NCI-H748 (cell line): ENCODE results near the gene VDAC1.
"Not testable (repeated sequence)": the region's sequence is repeated elsewhere in the genome, so short reads cannot be mapped to it uniquely, and the experiment has no call there.

Experiments used
- DNase-seq: peaks from one replicate; lab custom pipeline; 2025; ENCODE audit not compliant: unreplicated experiment; lab: John Stamatoyannopoulos, UW

The VDAC1 gene, protein sequence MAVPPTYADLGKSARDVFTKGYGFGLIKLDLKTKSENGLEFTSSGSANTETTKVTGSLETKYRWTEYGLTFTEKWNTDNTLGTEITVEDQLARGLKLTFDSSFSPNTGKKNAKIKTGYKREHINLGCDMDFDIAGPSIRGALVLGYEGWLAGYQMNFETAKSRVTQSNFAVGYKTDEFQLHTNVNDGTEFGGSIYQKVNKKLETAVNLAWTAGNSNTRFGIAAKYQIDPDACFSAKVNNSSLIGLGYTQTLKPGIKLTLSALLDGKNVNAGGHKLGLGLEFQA

DNA sequence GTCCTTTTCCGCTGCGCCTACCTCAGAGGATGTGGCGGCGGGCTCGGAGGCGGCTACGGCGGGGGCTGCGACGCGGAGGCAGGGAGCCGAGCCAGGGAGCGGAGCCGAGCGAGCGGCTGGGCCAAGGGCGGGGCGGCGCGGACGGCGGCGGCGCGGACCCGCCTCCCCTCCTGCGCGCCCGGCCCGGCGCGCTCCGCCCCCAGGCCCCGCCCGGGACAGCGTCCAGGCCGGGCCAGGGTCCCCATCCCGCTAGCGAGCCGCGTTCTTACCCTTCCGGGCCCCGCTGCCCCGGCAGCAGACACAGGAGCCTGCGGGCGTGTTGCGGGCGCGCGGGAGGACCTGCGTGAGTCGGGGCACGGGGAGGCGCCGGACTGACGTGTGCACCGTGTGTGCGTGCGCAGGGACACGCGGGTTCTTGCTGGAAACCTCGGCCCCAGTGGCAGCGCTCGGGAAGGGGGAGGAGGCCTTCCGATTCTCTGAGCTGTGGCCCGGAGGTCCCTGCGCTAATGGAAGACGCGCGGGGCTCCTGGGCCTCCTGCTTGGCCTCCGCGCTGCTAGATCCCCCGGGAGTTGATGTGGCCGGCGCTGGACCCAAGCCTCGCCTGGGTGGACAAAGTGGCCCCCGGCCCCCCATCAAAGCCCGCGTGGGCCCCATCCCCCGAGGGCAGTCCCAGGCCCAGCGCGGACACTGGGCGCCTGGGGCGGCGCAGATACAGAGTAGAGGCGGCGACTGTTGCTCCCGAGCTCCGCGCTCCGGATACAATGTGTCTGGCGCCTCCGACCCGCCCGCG lies at the start of gene VDAC1:
Gene VDAC1 (minus strand): TSS at position 350 of the 791 bp plus-strand sequence. CDS start 11,963 bp downstream, outside the sequence.
- DNase-seq: peak; percentile 91

DNA sequence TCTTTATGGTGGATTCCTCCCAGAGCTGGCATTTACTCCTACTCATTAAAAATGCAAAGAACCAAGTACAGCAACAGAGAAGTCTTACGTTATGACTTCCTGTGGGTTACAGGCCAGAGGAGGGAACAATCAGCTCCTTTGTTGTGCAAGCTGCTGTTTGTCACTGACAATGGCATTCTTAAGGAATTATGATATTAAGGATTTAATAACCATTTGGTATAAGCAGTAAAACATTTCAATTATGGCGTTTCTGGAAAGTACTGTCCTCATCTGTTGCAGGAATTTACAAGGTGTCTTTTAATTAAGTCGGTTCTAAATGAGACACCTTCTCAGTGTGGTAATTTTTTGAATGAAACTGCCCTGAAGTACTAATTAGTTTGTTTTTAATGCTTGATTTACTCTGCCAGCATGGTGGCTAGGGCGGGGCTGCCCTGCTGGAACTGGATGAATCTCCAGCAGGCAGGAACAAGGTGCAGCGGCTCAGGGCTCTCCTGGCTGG lies 49.1 kb upstream of the VDAC1 start:
- peak; percentile 71 for DNase-seq

DNA sequence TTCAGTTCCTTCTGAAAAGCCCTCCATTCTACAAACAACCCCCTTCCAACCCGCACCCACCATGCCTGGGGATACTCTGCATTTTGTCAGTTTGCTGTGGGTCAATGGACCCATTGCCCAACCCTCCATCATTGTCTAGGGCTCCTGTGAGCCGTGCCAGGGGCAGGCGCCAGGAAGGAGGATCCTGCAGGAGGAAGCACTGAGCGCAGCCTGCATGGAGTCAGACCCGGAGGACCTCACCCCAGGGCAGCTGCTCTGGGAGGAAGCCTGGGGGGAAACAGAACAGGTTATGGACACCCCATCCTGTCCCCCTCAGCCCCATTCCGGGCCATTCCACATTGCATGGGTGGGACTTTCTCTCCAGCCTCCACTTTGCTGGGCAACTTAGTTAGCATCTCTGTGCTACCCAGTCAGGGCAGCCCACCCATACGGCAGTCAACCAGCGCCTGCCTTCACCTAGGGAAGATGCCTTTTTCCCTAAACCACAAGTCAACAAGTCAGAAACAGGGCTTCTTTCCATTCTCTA lies 48.6 kb upstream of the VDAC1 start:
- DNase-seq: no peak

DNA sequence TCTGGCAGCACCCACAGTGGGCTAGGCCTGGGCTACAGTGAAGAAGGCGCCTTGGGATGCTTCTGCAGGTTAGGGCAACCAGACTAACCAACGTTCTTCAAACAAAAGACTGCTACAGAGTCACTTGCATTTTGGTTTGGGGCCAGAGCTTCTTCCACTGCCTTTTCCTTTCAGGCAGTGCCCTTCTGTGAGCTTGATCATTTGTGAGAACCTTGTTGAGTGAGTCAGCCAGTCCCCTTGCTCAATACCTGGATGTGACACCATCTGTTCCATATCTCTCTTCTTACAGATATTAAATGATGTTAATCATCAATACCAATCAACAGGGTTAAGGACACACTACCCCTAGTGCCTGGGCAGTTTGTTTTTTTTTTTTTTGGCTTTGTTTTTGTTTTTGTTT lies 46.5 kb upstream of the VDAC1 start:
- DNase-seq: no peak

DNA sequence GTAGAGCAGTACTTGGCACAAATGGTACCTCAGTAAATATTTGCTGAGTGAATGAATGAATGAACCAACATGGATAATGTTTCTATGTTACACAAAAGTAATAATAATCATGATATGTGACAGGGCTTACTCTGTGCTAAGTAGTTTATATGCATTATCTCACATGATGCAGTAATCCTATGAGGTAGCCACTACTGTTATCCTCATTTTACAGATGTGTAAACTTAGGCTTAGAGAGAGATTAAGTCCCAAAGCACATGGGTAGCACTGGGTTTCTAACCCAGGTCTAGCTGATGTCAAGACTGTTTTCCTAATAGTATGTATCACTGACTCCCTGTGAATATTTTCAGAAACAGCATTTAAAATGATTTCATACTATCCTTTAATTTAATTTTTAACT lies 44.1 kb upstream of the VDAC1 start:
- no peak for DNase-seq

DNA sequence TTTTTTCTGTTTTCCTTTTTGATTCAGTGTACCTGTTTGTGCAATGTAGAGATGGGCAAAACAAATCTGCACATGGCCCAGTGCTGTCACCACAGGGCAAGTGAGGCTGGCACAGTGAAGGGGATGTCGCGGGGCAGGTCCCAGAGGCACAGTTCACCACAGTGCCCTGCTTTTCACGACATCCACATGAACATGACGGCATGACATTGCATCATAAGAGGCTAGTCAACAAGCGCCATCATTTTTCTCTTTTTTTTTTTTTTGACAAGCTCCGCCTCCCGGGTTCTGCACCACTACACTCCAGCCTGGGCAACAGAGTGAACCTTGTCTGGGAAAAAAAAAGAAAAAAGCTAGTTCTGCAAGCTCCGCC lies 42.9 kb upstream of the VDAC1 start:
- DNase-seq: no peak

DNA sequence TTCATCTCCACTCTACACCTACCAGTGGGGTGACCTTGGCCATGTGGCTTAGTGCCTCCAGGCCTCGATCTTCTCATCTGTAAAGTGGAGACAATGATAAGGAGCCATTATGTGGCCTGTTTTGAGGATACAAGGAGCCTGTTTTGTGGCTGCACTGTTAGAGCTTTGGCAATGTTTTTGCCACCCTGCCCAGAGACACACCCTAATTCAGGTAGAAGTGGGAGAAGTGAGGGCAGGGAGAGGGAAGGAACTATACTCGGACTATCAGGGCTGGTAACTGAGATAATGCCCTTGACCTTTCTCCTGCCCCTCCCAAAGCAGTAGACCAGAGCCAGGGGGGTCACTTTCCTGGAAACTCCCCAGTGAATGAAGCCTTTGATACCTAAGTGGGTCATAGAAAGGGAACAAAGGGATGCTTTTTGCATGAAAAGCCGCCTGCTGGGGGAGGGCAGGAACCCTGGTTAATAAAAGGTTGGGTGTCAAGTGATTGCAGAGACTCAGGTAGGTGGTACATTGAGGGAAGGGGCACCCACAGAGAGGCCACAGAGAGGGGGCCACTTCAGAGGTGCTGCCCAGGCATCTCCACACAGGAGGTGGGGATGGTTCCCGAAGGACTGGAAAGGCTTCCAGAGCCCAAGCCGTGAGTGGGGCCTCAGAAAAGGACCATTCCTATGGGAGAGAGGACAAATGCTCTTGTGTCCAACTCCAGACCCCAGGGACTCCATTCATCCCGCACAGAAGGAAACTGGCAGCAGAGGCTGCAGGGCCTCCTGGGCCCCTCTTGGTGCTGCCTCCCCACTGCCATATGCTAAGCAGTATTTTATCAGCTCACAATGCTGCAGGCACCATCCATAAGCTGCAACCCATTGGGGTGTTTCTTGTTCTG lies 42.3 kb upstream of the VDAC1 start:
- DNase-seq: no peak

DNA sequence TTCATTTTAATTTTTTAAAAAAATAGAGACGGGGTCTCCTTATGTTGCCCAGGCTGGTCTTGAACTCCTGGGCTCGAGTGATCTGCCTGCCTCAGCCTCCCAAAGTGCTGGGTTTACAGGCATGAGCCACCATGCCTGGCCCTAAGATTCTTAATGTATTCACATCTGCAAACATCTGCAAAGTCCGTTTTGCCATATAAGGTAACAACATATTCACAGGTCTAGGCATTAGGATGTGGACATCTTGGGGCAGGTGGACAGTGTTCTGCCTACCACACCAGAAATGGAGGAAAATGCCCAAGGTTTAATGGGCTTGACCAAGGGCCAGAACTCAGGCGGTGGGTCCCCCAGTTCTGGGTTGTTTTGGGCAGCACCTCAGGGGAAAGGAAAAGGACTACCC lies 41.6 kb upstream of the VDAC1 start:
- DNase-seq: no peak

DNA sequence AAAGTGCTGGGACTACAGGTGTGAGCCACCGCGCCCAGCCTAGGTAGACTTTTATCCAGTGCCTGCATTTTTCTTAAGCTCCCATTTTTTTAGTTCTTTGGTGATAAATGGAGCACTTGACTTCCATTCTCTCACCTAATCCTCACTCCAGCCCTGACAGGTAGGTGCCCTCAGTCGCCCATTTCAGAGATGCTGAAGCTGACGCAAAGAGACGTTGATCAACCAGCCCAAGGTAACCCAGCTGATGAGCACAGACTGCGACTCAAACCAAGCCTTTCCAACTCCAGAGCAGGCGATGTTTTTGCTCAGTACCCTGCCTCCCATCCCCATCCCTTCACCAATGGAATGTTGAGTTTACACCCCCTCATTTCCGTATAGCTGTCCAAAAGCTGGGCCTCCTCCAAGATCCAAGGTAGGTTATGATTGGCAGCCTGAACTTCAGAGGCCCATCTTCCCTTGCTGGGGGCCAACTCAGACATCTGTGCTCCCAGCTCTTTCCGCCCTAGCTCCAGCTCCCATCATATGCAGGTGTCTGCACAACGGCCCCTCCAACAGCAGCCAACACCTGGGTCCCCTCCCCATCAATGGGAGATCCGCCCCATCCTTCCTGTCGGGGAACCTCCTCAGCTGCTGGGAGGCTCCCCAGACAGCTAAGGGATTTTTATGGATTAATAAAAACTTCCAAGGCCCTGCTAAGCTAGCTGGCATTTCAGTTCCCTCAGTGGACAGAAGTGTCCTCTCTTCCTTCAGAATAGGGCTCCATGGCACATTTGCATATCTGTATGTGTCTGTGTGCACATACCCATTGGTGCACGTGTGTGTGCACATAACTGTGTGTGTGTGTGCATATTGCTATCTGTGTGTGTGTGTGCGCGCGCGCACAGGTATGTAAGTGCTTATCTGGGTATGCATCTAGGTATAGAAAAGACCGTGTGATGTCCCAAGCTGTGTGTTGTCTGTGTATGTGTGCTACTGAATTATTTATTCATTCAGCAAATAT lies 39.3 kb upstream of the VDAC1 start:
- DNase-seq: no peak

DNA sequence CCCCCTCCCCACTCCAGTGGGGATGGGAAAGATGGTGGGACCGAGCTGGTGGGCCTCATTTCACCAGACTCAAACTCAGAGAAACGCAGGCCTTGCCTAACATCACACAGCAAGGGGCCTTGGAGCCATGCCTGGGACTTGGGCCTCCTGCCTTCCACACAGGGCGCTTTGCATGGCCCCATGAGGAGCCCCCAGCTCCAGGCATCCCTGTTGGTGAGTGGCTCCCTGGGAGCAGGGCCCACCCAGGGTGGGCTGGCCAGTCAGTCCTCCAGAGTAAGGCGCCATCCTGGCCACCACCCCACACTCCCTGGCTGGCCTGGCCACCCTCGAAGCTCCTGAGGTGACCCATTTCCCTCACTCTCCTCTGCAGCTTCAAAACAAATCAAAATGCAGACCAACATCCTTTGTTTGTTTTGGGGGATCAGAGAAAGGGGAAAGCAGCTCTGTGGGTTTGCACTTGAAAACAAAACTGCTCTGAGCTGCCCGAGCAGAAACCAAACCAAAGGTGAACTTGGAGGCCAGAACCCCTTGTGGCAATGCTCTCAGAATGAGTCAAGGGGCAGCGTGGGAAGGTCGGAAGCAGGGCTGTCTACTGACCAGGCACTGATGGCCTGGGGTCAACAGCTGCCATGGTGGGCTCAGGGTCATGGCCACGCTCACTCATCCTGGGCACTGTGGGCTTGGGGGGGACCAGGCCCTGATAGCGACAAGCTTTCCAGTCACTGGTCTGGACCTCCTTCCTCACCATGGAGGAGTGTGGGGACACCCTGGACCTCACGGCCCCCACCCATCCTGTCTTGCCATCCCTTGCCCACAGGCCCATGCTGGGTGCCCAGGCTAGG lies 37.0 kb upstream of the VDAC1 start:
- DNase-seq: no peak

DNA sequence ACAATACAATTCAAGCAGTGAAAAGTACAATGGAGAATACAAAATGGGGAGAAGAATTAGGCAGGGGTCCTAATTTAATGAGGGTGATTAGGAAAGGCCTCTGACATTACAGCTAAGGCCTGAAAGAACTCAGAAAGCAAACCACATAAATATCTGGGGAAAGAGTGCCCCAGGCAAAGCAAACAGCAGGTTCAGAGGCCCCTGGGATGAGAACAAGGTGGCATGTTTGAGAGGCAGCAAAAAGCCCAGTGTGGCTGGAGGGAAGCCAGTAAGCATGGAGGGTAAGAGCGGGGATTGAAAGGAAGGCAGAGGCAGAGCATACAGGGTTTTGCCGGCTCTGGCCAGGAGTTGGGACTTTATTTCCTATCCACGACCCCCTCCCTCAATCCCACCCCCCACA lies 33.4 kb upstream of the VDAC1 start:
- no peak for DNase-seq

DNA sequence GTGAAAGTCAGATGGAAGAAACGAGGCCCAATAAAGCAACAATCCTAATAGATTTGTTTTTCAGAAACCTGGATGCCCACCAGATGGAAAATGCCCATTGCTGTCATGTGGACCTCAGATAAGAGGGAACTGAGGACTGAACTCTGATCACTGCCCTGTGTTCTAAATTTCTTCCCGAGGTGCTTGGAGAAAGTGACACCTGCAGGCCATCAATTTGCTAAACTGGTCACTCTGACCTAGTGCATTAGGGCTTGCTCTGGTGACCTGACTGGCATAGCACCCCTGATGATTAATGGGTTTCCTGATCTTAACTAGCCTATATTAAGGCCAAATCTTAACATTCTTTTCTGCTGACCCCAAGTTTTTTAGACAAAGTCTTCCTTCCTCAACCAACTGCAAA lies 32.4 kb upstream of the VDAC1 start:
- DNase-seq: no peak

DNA sequence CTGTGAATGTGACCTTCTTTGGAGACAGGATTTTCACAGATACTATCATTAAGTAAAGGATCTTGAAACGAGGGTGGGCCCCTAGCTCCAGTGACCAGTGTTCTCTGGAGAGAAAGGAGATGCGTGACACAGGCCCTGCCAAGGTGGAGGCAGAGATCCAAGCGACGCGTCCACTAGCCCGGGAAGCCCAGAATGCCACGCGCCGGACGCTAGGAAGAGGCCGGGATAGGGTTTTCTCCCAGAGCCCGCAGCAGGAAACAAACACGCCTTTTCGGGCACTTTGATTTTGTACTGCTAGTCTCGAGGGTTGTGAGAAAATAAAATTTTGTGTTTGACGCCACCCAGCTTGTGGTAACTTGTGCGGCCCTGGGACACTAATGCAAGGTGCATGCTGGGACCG lies 29.6 kb upstream of the VDAC1 start:
- no peak for DNase-seq

DNA sequence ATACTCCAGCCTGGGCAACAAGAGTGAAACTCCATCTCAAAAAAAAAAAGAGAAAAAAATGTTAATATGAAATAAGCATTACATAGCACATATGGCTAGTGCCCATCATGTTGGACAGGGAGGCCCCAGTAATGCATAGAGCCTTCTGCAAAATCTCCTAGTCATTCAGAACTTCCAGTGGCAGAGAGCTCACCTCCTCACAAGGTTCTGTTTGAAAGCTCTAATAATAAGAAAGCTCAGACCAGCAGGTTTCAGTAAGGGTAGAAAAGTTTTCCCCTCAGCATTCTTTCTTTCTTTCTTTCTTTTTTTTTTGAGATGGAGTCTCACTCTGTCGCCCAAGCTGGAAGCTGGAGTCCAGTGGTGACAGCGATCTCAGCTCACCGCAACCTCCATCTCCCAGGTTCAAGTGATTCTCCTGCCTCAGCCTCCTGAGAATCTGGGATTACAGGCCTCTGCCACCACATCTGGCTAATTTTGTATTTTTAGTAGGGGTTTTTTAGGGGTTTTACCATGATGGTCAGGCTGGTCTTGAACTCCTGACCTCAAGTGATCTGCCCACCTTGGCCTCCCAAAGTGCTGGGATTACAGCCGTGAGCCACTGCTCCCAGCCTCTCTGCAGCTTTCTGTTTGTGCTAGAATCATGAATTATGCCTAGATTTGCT lies 25.7 kb upstream of the VDAC1 start:
- DNase-seq: not testable (repeated sequence)

DNA sequence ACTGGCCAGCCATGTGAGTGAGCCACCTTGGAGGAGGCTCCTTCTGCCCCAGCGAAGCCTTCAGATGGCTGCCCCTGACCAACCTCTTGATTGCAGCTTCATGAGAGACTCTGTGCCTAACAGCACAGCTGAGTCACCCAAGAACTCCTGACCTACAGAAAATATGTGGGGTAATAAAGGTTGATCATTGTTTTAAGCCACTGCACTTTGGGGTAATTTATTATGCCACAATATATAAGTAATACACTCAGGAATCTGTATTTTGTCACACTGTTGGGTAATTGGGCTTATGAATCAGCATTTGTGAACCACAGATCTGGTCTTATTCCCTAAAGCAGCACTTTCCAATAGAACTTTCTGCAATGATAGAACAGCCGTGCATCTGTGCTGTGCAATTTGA lies 24.4 kb upstream of the VDAC1 start:
- no peak for DNase-seq

DNA sequence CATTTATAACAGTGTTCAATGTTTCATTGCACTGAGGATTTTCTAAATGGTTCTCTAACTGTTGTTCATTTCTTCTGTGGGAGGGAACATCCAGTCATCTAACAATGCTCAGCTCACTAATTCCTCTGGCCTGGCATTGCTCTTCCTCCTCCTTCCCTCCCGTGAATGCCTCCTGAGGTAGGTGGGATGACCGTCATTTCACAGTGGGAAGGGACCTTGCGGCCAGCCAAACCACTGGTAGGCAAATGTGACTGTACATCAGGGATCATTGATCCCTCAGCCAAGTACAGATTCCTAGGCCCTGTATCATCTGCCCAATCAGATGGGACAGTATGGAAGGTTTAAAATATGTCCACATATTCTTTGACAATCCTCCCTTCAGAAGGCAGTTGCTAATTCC lies 23.7 kb upstream of the VDAC1 start:
- DNase-seq: no peak

DNA sequence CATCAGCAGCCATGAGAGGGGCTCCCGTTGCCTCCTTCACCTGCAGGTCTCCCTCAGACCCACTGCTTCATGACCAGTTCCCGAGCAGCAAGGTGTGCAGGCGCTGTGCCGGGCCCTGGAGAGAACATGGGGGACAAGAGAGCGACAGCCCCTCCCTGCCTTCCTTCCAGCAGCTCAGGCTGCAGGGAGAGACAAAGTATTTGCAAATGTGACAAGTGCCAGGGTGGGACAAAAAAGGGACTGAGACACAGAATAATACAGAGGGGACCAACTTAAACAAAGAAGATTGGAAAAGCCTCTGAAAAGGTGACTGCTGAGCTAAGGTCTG lies 22.5 kb upstream of the VDAC1 start:
- DNase-seq: no peak

DNA sequence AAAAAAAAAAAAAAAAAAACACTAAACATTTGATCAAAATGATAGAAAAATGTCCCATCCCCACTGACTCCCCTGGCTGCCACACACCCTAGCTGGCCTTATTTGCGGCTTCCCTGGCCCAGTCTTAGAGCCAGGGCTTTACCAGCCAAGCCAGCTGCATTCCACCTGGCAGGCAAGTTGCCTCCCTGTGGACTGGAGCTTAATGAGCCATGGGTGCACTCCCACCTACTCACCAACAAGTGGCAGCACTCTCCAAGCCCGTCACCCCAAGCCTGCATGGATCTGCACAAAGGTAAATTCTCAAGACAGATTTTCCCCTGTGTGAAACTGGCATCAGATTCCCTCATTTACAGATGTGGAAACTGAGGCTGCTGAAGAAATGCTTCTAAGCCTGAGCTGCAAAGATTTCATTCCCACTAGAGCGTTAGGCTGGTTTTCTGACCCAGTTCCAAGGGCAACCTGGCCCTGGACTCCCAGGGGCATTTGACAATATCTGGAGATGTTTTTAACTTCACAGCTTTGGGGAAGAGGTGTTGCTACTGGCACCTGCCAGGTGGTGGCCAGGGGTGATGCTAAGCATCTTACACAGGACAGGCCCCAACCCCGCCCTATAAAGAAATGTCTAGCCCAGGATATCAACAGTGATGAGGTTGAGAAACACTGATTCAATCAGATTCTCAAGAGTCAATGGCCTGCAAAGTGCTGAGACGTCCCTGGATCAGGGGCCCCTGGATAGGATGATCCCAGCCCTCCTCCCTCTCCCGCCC lies 21.9 kb upstream of the VDAC1 start:
- peak; percentile 73 for DNase-seq
